HG03060 (cell line): ENCODE results near the gene DSCAM.

ENCODE experiments used
- ATAC-seq: cut with Tn5 transposase; IDR thresholded peaks from one replicate; pipeline ENCODE4 v1.9.1; 2021; ENCODE audit warnings: low read depth, moderate number of reproducible peaks; ENCODE audit not compliant: unreplicated experiment

The DSCAM gene

DNA sequence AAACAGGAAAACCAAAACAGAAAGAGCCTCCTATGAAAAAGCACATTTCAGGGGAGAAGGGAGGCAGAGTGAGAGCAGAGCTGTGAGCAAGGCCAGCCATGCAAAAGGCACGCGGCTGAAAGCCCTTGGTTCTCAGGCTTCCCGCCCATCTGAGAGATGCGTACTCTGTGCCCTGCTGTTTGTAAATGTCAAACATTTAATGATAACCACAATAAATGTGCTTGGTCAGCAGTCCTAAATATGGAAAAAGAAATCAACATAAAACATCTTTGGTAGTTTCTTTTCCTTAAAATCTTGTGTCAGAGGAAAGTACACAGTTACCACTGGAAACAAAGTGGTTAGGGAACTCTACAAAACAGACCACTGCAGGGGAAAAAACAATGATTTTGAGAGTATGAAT, 283.1 kb downstream of the DSCAM start:
- no peak for ATAC-seq

DNA sequence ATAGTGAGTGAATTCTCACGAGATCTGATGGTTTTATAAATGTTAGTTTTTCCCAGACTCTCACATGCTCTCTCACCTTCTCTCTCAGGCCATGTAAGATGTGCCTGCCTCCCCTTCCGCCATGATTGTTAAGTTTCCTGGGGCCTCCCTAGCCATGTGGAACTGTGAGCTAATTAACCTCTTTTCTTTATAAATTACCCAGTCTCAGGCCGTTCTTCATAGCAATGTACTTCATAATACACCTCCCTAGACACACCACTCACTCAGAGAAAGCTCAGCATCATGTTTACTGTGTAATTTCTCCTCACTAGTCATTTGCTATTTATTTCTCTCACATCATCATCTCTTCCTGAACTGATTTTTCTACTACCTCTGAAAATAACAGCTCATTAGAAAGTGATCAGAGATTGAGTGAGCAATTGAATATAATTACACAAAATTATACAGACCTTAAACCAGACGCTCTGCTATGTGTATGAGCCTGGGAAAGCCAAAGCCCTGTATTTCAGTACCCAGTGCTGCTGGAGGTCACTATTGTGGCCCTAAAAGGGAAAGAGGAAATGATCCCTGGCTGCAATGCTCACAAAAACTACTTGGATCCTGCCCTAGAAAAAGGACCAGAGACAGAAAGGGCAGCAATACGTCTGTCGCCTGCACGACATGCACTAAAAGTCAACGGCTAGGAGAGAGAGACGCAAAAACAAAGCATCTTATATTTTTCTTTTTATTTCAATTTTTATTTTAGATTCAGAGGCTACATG, 284.5 kb downstream of the DSCAM start:
- no peak for ATAC-seq

GRCh38 chr21:40556442-40556968, 290.5 kb downstream of the DSCAM start:
- ATAC-seq: no peak

GRCh38 chr21:40555021-40555528, 291.9 kb downstream of the DSCAM start:
- ATAC-seq: no peak

DNA sequence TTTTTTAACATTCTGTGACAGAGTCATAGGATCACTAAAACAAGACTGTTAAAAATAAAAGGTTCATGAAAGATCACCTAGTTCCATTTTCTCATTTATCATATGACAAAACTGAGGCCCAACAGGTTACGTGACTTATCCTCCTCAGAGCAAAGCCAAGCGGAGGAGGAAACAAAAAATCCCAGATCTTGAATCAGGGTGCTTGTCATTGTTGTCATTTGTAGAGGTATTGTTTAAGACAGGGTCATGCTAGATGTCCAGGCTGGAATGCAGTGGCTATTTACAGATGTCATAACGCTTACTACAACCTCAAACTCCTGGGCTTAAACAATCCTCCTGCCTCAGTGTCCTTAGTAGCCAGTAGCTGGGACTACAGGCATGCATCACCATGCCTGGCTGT, 293.2 kb downstream of the DSCAM start:
- no peak for ATAC-seq

DNA sequence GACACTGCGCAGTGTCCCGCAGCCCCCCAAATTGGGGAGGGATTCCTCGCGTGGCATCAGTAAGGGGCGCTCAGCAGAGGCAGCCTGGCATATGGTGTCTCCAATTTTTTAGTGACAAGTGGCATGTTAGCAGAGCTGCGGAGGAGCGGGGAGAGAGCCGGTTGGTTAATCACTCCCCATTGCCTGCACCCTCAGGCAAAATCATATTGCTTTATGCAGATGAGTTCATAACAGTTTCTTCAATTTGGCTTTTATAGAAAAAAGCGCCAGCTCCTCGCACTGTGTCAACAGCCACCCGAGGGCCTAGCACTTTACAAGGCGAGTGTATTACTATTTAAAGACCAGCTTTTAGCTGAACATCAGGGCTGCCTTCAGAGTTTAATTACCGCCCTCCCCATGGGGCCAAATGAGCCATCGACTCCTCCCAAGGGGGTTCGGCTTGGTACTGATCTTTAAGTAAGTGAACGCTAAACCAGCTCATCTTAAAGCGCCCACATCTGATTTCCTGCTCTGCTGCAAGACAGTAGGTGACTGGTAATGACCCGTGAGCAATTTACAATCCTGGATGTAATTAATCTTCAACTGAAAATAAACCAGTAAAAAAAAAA, 298.9 kb downstream of the DSCAM start:
- ATAC-seq: no peak

GRCh38 chr21:40546647-40547046, 300.3 kb downstream of the DSCAM start:
- ATAC-seq: no peak

DNA sequence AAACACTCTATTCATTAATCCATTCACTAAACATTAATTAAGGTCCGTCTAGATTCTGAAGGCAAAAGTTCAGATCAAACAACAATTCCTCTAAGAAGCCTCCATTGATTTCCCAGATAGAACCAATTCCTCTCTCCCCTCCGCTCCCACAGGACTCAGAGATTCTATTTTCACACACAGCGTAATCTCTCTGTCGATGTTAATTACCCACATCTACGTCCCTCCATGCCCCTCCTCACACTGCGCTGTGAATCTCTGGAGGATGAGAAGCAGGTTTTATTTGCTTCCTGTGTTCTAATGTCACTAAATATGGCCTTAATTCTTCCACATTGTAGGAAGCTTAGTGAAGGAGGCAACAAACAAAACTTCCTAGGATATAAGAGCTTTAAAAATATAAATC, 306.7 kb downstream of the DSCAM start:
- no peak for ATAC-seq

GRCh38 chr21:40534886-40535285, 312.1 kb downstream of the DSCAM start:
- no peak for ATAC-seq

- no peak for ATAC-seq
These were observed 315.4 kb downstream of the DSCAM start for GRCh38 chr21:40531431-40532110.

GRCh38 chr21:40531016-40531415, 315.9 kb downstream of the DSCAM start:
- no peak for ATAC-seq

DNA sequence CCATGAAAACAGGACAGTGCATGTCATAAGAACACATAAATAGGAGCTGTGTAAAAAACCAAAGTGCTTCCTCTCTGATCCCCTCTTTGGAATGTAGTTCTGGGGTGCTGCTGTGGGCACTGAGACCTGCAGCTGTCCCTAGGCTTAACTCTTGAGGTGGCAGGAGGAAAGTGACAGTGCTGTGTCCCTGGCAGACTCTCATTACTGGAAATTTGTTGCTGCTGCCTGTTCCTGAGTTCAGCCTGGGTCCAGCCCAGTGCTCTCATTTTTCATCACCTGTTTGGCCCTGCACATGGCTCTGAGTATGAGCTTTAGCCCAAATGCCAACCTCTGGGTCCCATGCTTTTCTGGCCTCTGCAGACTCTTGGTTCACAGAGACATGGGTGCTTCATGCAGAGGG, 329.3 kb downstream of the DSCAM start:
- no peak for ATAC-seq

- no peak for ATAC-seq
These were observed 330.6 kb downstream of the DSCAM start for GRCh38 chr21:40516335-40516734.

GRCh38 chr21:40512590-40512989, 334.4 kb downstream of the DSCAM start:
- ATAC-seq: no peak

DNA sequence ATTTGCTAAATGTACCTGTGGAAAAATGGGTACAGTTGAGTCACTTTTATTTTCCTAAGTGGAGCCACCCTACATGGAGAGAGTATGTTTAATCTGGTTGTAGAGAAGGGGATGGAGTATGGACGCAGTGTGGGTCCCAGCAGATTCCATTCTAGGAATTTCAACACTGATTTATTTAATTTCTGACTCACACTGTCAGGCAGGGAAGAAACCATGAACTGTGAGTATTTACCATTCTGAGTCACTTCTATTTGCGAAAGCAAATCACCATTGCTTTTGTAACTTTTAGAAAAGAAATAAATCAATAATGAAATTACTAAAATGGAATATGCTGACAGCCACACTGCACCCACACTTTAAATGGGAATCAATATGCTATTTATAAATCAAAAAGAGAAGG, 339.0 kb downstream of the DSCAM start:
- ATAC-seq: no peak

DNA sequence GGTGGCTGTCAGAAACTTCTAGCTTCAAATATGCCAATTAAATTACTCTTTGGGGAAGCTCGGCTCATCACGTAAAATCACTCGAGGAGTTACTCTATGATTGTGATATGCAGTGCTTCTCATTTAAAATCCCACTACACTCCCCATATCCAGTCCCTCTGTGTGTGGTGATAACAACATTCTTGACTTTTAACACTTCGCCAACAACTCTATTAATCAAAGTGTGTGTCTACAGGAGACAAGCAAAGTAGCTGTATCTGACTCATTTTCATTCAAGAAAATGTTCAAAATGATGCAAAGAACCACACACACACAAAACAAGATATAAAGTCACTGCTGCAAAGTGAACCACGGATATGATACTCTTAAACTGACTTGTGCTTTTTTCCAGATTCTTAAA, 341.3 kb downstream of the DSCAM start:
- ATAC-seq: no peak

DNA sequence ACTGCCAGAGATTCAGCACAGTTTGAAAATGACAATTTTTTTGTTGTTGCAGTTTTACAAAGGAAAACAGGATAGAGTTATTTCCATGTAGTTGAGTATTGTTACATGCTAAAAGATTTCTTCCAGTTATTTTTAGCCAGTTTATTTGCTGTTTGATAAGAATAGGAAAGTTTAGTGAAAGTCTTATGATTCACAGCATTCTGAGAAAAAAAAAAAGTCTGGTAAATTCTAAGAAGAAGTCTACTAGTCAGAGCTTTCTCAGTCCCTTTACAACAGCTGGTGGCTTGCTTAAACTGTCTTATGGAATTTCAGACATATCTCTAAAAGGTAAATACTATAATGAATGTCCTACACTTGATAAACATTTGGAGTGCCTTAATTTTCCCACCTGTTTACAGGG, 341.7 kb downstream of the DSCAM start:
- ATAC-seq: no peak

- no peak for ATAC-seq
These were observed 342.1 kb downstream of the DSCAM start for GRCh38 chr21:40504825-40505224.

GRCh38 chr21:40496116-40496515, 350.8 kb downstream of the DSCAM start:
- no peak for ATAC-seq

DNA sequence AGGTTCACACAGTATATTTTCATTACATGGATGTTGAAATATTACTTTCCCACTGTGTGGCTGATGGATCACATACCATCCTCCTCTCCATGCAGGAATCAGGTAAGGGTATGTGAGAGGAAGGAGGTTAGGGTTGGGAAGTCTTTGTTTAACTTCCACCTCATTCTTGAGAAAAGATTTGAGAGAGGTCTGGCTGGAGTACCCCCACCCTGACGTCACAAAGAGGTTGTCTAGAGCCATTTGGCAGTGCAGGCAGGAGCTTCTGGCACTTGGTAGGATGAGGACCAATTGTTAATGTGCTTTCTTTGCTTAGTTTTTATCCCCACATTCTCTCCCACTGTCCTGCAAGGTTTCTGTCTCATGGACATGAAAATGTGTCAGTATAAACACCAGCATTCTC, 356.6 kb downstream of the DSCAM start:
- no peak for ATAC-seq

GRCh38 chr21:40489001-40489400, 358.0 kb downstream of the DSCAM start:
- ATAC-seq: no peak
